ENCODE data around the gene MPDU1. TPM values are rescaled to one million over a fixed set of nuclear protein-coding genes. Genes with fewer than 3 reads are reported as not detected.

The MPDU1 gene
- total and polyA plus RNA-seq, 10 of the 15 experiments (the other 5 are each of a cell fraction or from before 2014, with no cell fraction given): 3.6 to 138 (median 78.9) TPM

GRCh38 chr17:7606280-7606679 lies 22.6 kb downstream of the MPDU1 start:
- Histone ChIP-seq H2AFZ (ENCODE audit: control insufficient read depth, low read depth, low read length) (no peak overlapping the region), H3K36me3 (ENCODE audit: control insufficient read depth in 2 of 2, insufficient read depth in 2 of 2, low read length in 1 of 2) (peaks cover 0 to 7% of the 10 kb centered on the region in 2 experiments; a peak in 2 of 4 replicates), H3K4me3 (no peak overlapping the region), H3K27me3 (replicated peaks in 1 of 2; ENCODE audit: control insufficient read depth in 2 of 2, insufficient read depth in 2 of 2, low read length in 1 of 2) (no peaks in the 10 kb centered on the region), H3K9ac (ENCODE audit: control insufficient read depth, insufficient read depth, low read length) (no peak overlapping the region), H3K9me3 (replicated peaks; ENCODE audit: control insufficient read depth, insufficient read depth, low read length) (no peaks in the 10 kb centered on the region), H3K27ac (ENCODE audit: control insufficient read depth, insufficient read depth) (no peak overlapping the region), H3K4me2 (ENCODE audit: control insufficient read depth, insufficient read depth) (no peak overlapping the region), H3K4me1 (ENCODE audit: control insufficient read depth, insufficient read depth, low read length) (no peaks in the 10 kb centered on the region), H3K79me2 (ENCODE audit: control insufficient read depth, insufficient read depth, low read length) (peaks cover 5% of the 10 kb centered on the region; the same call in 1 of the 2 replicates), H4K20me1 (ENCODE audit: control insufficient read depth, insufficient read depth) (no peaks in the 10 kb centered on the region)
- POLR2A ChIA-PET: no interaction called here
- BruUV-seq (replicated peaks): no TSS peak
- WGBS (ENCODE audit: insufficient coverage, insufficient replicate concordance, low lambda C conversion rate, missing lambda C conversion rate): 92% methylated on average over 4 of the region's 4 CpGs
- FAIRE-seq: no peak
- intact Hi-C loops (cut with micrococcal nuclease; ENCODE audit: unreplicated experiment): no loop called here
- no peak for TF ChIP-seq MTA2 (IDR thresholded peaks at IDR 0.05; ENCODE audit: low read depth)
- CTCF ChIA-PET: no interaction called here
- SMC1A ChIA-PET (ENCODE audit: uncharacterized antibody, unreplicated experiment): interaction anchor here (1.1 kb wide), 1 partner anchor 22 kb away, joined by 3 read pairs; the partner anchor contains the start of gene MPDU1
- ATAC-seq: no peak
- DNase-seq (ENCODE audit: low read depth, low spot score): no peak
- RAD21 ChIA-PET (ENCODE audit: unreplicated experiment): no interaction called here
- in situ Hi-C loops (cut with MboI): no loop called here

- H3K36me3 ChIP-seq (ENCODE audit: control insufficient read depth in 2 of 2, insufficient read depth in 2 of 2, low read length in 1 of 2): peaks cover 0 to 7% of the 10 kb centered on the region in 2 experiments; a peak in 1 of 4 replicates
- FAIRE-seq: no peak
- TF ChIP-seq ZNF592 (IDR thresholded peaks at IDR 0.05) (no peak), NFIC (IDR thresholded peaks at IDR 0.05; ENCODE audit: low read depth, low read length) (no peak), EZH2 (IDR thresholded peaks at IDR 0.05; ENCODE audit: borderline replicate concordance, control insufficient read depth, low read depth, low read length) (no peak), RB1 (IDR thresholded peaks at IDR 0.05; ENCODE audit: borderline replicate concordance) (no peak), PKNOX1 (IDR thresholded peaks at IDR 0.05) (no peak), ESRRA (IDR thresholded peaks at IDR 0.05; ENCODE audit: low read length) (no peak), TCF12 (IDR thresholded peaks at IDR 0.05; ENCODE audit: low read depth, low read length) (no peak), RAD21 (IDR thresholded peaks at IDR 0.05; ENCODE audit: insufficient read depth, low read depth, low read length) (no peak), PAX8 (IDR thresholded peaks at IDR 0.05) (no peak), NFYA (IDR thresholded peaks at IDR 0.05; ENCODE audit: borderline replicate concordance, low read depth, low read length) (no peak), SRF (IDR thresholded peaks at IDR 0.05; ENCODE audit: low read depth in 2 of 2, low read length in 2 of 2) (no peak), DPF2 (IDR thresholded peaks at IDR 0.05) (no peak)
These were observed 27.0 kb downstream of the MPDU1 start for GRCh38 chr17:7610641-7611040.

More at GRCh38 chr17:7610641-7611040, 27.0 kb downstream of the MPDU1 start:
- Histone ChIP-seq H3K27ac (ENCODE audit: control insufficient read depth, insufficient read depth) (no peak overlapping the region), H2AFZ (ENCODE audit: control insufficient read depth, low read depth, low read length) (no peak overlapping the region), H3K79me2 (ENCODE audit: control insufficient read depth, insufficient read depth, low read length) (peaks cover 31% of the 10 kb centered on the region), H3K4me3 (no peak overlapping the region), H3K9ac (ENCODE audit: control insufficient read depth, insufficient read depth, low read length) (no peak overlapping the region), H3K27me3 (replicated peaks in 1 of 2; ENCODE audit: control insufficient read depth in 2 of 2, insufficient read depth in 2 of 2, low read length in 1 of 2) (no peaks in the 10 kb centered on the region), H3K9me3 (replicated peaks; ENCODE audit: control insufficient read depth, insufficient read depth, low read length) (no peaks in the 10 kb centered on the region), H4K20me1 (ENCODE audit: control insufficient read depth, insufficient read depth) (no peaks in the 10 kb centered on the region; the same call in 1 of the 2 replicates), H3K4me1 (ENCODE audit: control insufficient read depth, insufficient read depth, low read length) (peaks cover 4% of the 10 kb centered on the region; the same call in 1 of the 2 replicates), H3K4me2 (ENCODE audit: control insufficient read depth, insufficient read depth) (no peak overlapping the region)
- 93% methylated on average over 2 of the region's 2 CpGs for WGBS (ENCODE audit: insufficient coverage, insufficient replicate concordance, low lambda C conversion rate, missing lambda C conversion rate)
- ChIA-PET CTCF (interaction anchor here (1.0 to 3.6 kb wide), 4 partner anchors 22 to 77 kb away, joined by 3 to 18 read pairs (median 4); partner anchors contain the start of genes MPDU1, TP53 and WRAP53), POLR2A (interaction anchor here (0.6 to 2.6 kb wide), 3 partner anchors 17 to 553 kb away, joined by 5 to 8 read pairs (median 7); partner anchors contain the start of gene SAT2), SMC1A (ENCODE audit: uncharacterized antibody, unreplicated experiment) (interaction anchor here (1.2 to 2.9 kb wide), 4 partner anchors 17 to 37 kb away, joined by 3 to 12 read pairs (median 3); partner anchors contain the start of genes MPDU1 and SAT2), RAD21 (ENCODE audit: unreplicated experiment) (no interaction called here)
- no peak for DNase-seq (ENCODE audit: low read depth, low spot score)
- BruUV-seq (replicated peaks): TSS peak; percentile 6
- ATAC-seq: no peak
- in situ Hi-C loops (cut with MboI): no loop called here
- intact Hi-C loops (cut with micrococcal nuclease; ENCODE audit: unreplicated experiment): loop anchor here (5.0 kb wide), 1 partner anchor 77 kb away; the partner anchor contains the start of genes TP53 and WRAP53

All from GM12878 (cell line).